Subcutaneous adipose tissue (tissue), 4 donors: ENCODE data around the gene PRKG1. TPM values are rescaled to one million over a fixed set of nuclear protein-coding genes. Genes with fewer than 3 reads are reported as not detected.

Source experiments
- CTCF ChIP-seq: fragments of 450-650 bp; IDR thresholded peaks from one replicate; pipeline ENCODE4 v1.5.1; 2016; ENCODE audit warnings: low read depth, mild to moderate bottlenecking, control low read depth, antibody characterized with exemption, moderate library complexity
- total RNA-seq, 4 donors: library from RNA; depleted of rRNA; stranded (reverse); fragments of >200 nt; gene quantifications; one replicate each; pipeline ENCODE4 v1.1.0, GENCODE V29; 2016

The PRKG1 gene
- total RNA-seq, 4 donors from 2014 or later = 7.6 to 17.2 (median 10.7) TPM

GRCh38 chr10:51617576-51618235, 543.4 kb downstream of the PRKG1 start:
- TF ChIP-seq CTCF = no peak

- TF ChIP-seq CTCF = no peak
Observed at GRCh38 chr10:51619365-51619764, 545.1 kb downstream of the PRKG1 start.

GRCh38 chr10:51620131-51620530, 545.8 kb downstream of the PRKG1 start:
- TF ChIP-seq CTCF = no peak

- no peak for TF ChIP-seq CTCF
Observed at GRCh38 chr10:51624013-51624412, 549.7 kb downstream of the PRKG1 start.

- no peak for TF ChIP-seq CTCF
Observed at GRCh38 chr10:51629934-51630639, 555.8 kb downstream of the PRKG1 start.

GRCh38 chr10:51630640-51631005, 556.3 kb downstream of the PRKG1 start:
- TF ChIP-seq CTCF = no peak

- TF ChIP-seq CTCF = no peak
Observed at GRCh38 chr10:51635436-51635835, 561.1 kb downstream of the PRKG1 start.
